ENCODE measurements around the gene UACA.
A peak's percentile ranks its signal among the peaks of the same experiment; 100 is the strongest.
"Not testable (repeated sequence)": the region's sequence is repeated elsewhere in the genome, so short reads cannot be mapped to it uniquely, and the experiment has no call there.

UACA gene

GRCh38 chr15:70763120-70763949 lies at the start of gene UACA:
Gene UACA (minus strand): TSS chr15:70763558. CDS start chr15:70763407, 151 bp downstream.
- peak; percentile 98 for DNase-seq (ENCODE audit: low read depth)
- TF ChIP-seq CTCF (conservative IDR thresholded peaks at IDR 0.05; ENCODE audit: low read depth, low read length) = no peak
- H3K4me3 ChIP-seq (ENCODE audit: low read depth, low read length) = peak within 1 kb of the TSS; percentile 92

- H3K4me3 ChIP-seq (ENCODE audit: low read depth, low read length) = no peak overlapping the region
- DNase-seq (ENCODE audit: low read depth) = no peak
- TF ChIP-seq CTCF (conservative IDR thresholded peaks at IDR 0.05; ENCODE audit: low read depth, low read length) = no peak
Observed at GRCh38 chr15:70812827-70813364, 49.5 kb upstream of the UACA start.

- no peak overlapping the region for H3K4me3 ChIP-seq (ENCODE audit: low read depth, low read length)
- TF ChIP-seq CTCF (conservative IDR thresholded peaks at IDR 0.05; ENCODE audit: low read depth, low read length) = no peak
- DNase-seq (ENCODE audit: low read depth) = no peak
Observed at GRCh38 chr15:70810916-70811578, 47.7 kb upstream of the UACA start.

- DNase-seq (ENCODE audit: low read depth) = peak; percentile 81
- no peak overlapping the region for H3K4me3 ChIP-seq (ENCODE audit: low read depth, low read length)
- TF ChIP-seq CTCF (conservative IDR thresholded peaks at IDR 0.05; ENCODE audit: low read depth, low read length) = no peak
Observed at GRCh38 chr15:70806992-70807712, 43.8 kb upstream of the UACA start.

- DNase-seq (ENCODE audit: low read depth); H3K4me3 ChIP-seq (ENCODE audit: low read depth, low read length): not testable (repeated sequence)
Observed at GRCh38 chr15:70804388-70804787, 41.0 kb upstream of the UACA start.

GRCh38 chr15:70802629-70803028 lies 39.3 kb upstream of the UACA start:
- TF ChIP-seq CTCF (conservative IDR thresholded peaks at IDR 0.05; ENCODE audit: low read depth, low read length) = no peak
- H3K4me3 ChIP-seq (ENCODE audit: low read depth, low read length) = no peak overlapping the region
- peak; percentile 27 for DNase-seq (ENCODE audit: low read depth)

- no peak overlapping the region for H3K4me3 ChIP-seq (ENCODE audit: low read depth, low read length)
- DNase-seq (ENCODE audit: low read depth) = peak; percentile 49
- no peak for TF ChIP-seq CTCF (conservative IDR thresholded peaks at IDR 0.05; ENCODE audit: low read depth, low read length)
Observed at GRCh38 chr15:70801109-70801508, 37.8 kb upstream of the UACA start.

All from choroid plexus epithelial cell (primary cell).